ENCODE results near the gene CR1.

DNA sequence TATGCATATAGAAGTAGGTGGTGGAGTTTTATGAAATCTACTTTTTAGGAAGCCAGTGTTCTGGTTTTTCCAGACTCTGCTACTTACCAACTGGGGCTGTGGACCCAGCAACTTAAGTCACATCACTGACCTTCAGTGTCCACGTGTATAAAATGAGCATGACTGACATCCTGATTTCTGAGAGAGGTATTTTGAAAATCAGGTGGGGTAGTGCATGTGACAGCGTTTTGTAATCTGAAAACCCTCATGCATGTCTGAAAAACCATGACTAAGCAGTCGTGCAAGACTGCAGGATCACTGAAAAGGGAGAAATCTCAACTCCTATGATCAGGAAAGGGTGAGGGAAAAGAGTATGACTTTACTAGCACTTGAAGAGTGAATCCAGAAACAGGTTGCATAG, 175.0 kb downstream of the CR1 start:
- TF ChIP-seq EZH2 (IDR thresholded peaks at IDR 0.05) (no peak), POLR2AphosphoS5 (IDR thresholded peaks at IDR 0.05; ENCODE audit: borderline replicate concordance, low read depth, low read length) (no peak)

Data from SK-N-MC (cell line).